PC-3 (cell line): Measurements from ENCODE around the gene KCNJ15. TPM values are rescaled to one million over a fixed set of nuclear protein-coding genes. Genes with fewer than 3 reads are reported as not detected.
A peak's percentile ranks its signal among the peaks of the same experiment; 100 is the strongest.

Experiments
- ATAC-seq: fragments of 200-7000 bp; cut with Tn5 transposase; 2 replicates; pipeline ENCODE4 v1.9.1; 2020; ENCODE audit warnings: mild to moderate bottlenecking, moderate library complexity
- BruUV-seq: library from RNA; stranded (reverse); fragments of 400-500 nt; replicated peaks from 2 replicates; lab custom pipeline; 2021; lab: Mats Ljungman, UMichigan
- CTCF ChIA-PET: fragments of 300-600 bp; sonication (Branson Sonifier 250); formaldehyde crosslinking; loops from one replicate; lab custom pipeline; 2022; ENCODE audit warnings: antibody characterized with exemption; lab: Charles Lee
- POLR2A ChIA-PET: fragments of 300-600 bp; sonication (Branson Sonifier 250); formaldehyde crosslinking; loops from one replicate; lab custom pipeline; 2022; ENCODE audit warnings: antibody characterized with exemption; ENCODE audit not compliant: unreplicated experiment; lab: Charles Lee
- DNase-seq: peaks from one replicate; pipeline ENCODE4 v3.0.0-alpha.2; 2015
- H2AFZ ChIP-seq: fragments of 300-600 bp; sonication (generic); 2 replicates; pipeline ENCODE4 v1.6.0; 2016; ENCODE audit warnings: antibody characterized with exemption, low read length
- H3F3A ChIP-seq: fragments of 300-600 bp; sonication (generic); one replicate; pipeline ENCODE4 v1.6.0; 2017; ENCODE audit warnings: antibody characterized with exemption, low read length, control low read depth, mild to moderate bottlenecking; ENCODE audit not compliant: unreplicated experiment
- H3K27ac ChIP-seq: fragments of 300-600 bp; sonication (generic); 2 replicates; pipeline ENCODE4 v1.5.1; 2016; ENCODE audit warnings: mild to moderate bottlenecking, low read length
- H3K27me3 ChIP-seq: fragments of 300-600 bp; sonication (generic); 2 replicates; pipeline ENCODE4 v1.6.1; 2016; ENCODE audit warnings: low read length, mixed read lengths
- H3K36me3 ChIP-seq: fragments of 300-600 bp; sonication (generic); 2 replicates; pipeline ENCODE4 v1.6.1; 2016; ENCODE audit warnings: low read depth, mixed run types, low read length, mixed read lengths
- H3K4me1 ChIP-seq: fragments of 300-600 bp; sonication (generic); 2 replicates; pipeline ENCODE4 v1.5.1; 2016; ENCODE audit warnings: low read length; ENCODE audit not compliant: insufficient read depth
- H3K4me2 ChIP-seq: fragments of 300-600 bp; sonication (generic); 2 replicates; pipeline ENCODE4 v1.6.0; 2016; ENCODE audit warnings: low read length
- H3K4me3 ChIP-seq: fragments of 300-600 bp; sonication (generic); 2 replicates; pipeline ENCODE4 v1.5.1; 2016; ENCODE audit warnings: mild to moderate bottlenecking, low read length, mixed read lengths
- H3K79me2 ChIP-seq: fragments of 300-600 bp; sonication (generic); 2 replicates; pipeline ENCODE4 v1.6.1; 2017; ENCODE audit warnings: low read length, mixed read lengths
- H3K9ac ChIP-seq: fragments of 300-600 bp; sonication (generic); 2 replicates; pipeline ENCODE4 v1.6.0; 2016; ENCODE audit warnings: mild to moderate bottlenecking, low read length
- H3K9me2 ChIP-seq: fragments of 300-600 bp; sonication (generic); replicated peaks from 2 replicates; pipeline ENCODE4 v1.6.1; 2016; ENCODE audit warnings: mixed run types, low read length, mixed read lengths
- H3K9me3 ChIP-seq: fragments of 300-600 bp; sonication (generic); 2 replicates; pipeline ENCODE4 v1.6.1; 2016; ENCODE audit warnings: low read length, mixed read lengths
- H4K20me1 ChIP-seq: fragments of 300-600 bp; sonication (generic); 2 replicates; pipeline ENCODE4 v1.6.1; 2016; ENCODE audit warnings: low read length, mixed read lengths
- CTCF ChIP-seq: fragments of 300-600 bp; sonication (generic); conservative IDR thresholded peaks from 2 replicates; pipeline ENCODE4 v1.5.1; 2017; ENCODE audit warnings: antibody characterized with exemption, low read depth, mild to moderate bottlenecking, low read length
- EZH2 ChIP-seq: fragments of 300-600 bp; sonication (generic); IDR thresholded peaks from one replicate; pipeline ENCODE4 v1.6.1; 2017; ENCODE audit warnings: antibody characterized with exemption, mild to moderate bottlenecking, low read length; ENCODE audit not compliant: unreplicated experiment
- EZH2phosphoT487 ChIP-seq: fragments of 300-600 bp; sonication (generic); IDR thresholded peaks from 2 replicates; pipeline ENCODE4 v1.6.1; 2018; ENCODE audit warnings: mild to moderate bottlenecking, antibody characterized with exemption, low read length, borderline replicate concordance
- intact Hi-C: fragments of 100-400 bp; cut with micrococcal nuclease; formaldehyde crosslinking; loops from 2 replicates; pipeline ENCODE4 v1.9.0; 2023
- total RNA-seq: library from RNA; depleted of rRNA; stranded (reverse); fragments of >200 nt; gene quantifications from 2 replicates; pipeline ENCODE4 v1.2.3, GENCODE V29; 2014

KCNJ15 gene
- total RNA-seq, 1 experiment from 2014 or later = 0.26 TPM

- H3F3A ChIP-seq = no peaks in the 10 kb centered on the region
- BruUV-seq = no TSS peak
- DNase-seq (peak; percentile 14), ATAC-seq (peak; percentile 31)
- H3K4me1 ChIP-seq = peaks cover 22% of the 10 kb centered on the region; the same call in 1 of the 2 replicates
- H3K27ac ChIP-seq = no peak overlapping the region
- no peak overlapping the region for H2AFZ ChIP-seq
- H3K9ac ChIP-seq = no peak overlapping the region
- no peaks in the 10 kb centered on the region for H3K36me3 ChIP-seq
- TF ChIP-seq CTCF (no peak), EZH2phosphoT487 (no peak), EZH2 (no peak)
- no peaks in the 10 kb centered on the region for H3K79me2 ChIP-seq
- intact Hi-C loops = no loop called here
- no peak overlapping the region for H3K4me3 ChIP-seq
- no peak overlapping the region for H3K4me2 ChIP-seq
- no peaks in the 10 kb centered on the region for H4K20me1 ChIP-seq
- H3K9me3 ChIP-seq = no peaks in the 10 kb centered on the region
- H3K27me3 ChIP-seq = no peaks in the 10 kb centered on the region
- ChIA-PET POLR2A (no interaction called here), CTCF (no interaction called here)
- H3K9me2 ChIP-seq = no peaks in the 10 kb centered on the region
These were observed 39.4 kb downstream of the KCNJ15 start for GRCh38 chr21:38295997-38296764.

DNA sequence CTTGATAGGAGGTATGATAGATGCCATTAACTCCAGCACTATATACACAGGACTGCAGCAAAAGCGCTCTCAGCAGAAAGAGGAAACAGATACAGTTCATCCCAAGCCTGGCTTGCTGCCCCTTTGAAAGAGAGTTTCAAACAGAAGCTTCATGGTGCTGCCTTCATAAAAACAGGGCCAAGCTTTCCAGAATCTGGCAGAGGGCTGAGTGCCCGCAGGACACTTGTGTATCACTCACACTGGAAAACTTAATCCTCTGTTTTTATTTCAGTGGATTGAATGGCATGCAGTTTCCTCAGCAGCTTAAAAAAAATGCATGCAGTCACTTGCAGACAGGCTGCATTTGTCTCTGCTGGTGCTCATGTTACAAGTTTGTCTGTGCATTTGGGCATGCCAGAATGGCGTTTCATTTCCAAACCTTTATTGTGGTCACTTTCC lies 40.4 kb downstream of the KCNJ15 start:
- no TSS peak for BruUV-seq
- Histone ChIP-seq H3K9me2 (no peaks in the 10 kb centered on the region), H3K4me2 (no peak overlapping the region), H3K4me1 (peaks cover 18% of the 10 kb centered on the region; the same call in 1 of the 2 replicates), H2AFZ (no peak overlapping the region), H3K9me3 (no peaks in the 10 kb centered on the region), H3F3A (no peaks in the 10 kb centered on the region), H3K27ac (no peak overlapping the region), H3K9ac (no peak overlapping the region), H3K79me2 (no peaks in the 10 kb centered on the region), H3K36me3 (no peaks in the 10 kb centered on the region), H3K27me3 (no peaks in the 10 kb centered on the region), H3K4me3 (no peak overlapping the region), H4K20me1 (no peaks in the 10 kb centered on the region)
- ChIA-PET CTCF (no interaction called here), POLR2A (no interaction called here)
- TF ChIP-seq EZH2phosphoT487 (no peak), EZH2 (no peak), CTCF (no peak)
- DNase-seq (no peak), ATAC-seq (no peak)
- intact Hi-C loops = no loop called here

GRCh38 chr21:38297871-38298270 lies 41.1 kb downstream of the KCNJ15 start:
- Histone ChIP-seq H3K9me2 (no peaks in the 10 kb centered on the region), H3K27me3 (no peaks in the 10 kb centered on the region), H4K20me1 (no peaks in the 10 kb centered on the region), H3F3A (no peaks in the 10 kb centered on the region), H3K9me3 (no peaks in the 10 kb centered on the region), H2AFZ (no peak overlapping the region), H3K4me2 (no peak overlapping the region), H3K79me2 (no peaks in the 10 kb centered on the region), H3K27ac (no peak overlapping the region), H3K9ac (no peak overlapping the region), H3K4me1 (peaks cover 14% of the 10 kb centered on the region; the same call in 1 of the 2 replicates), H3K4me3 (no peak overlapping the region), H3K36me3 (no peaks in the 10 kb centered on the region)
- ChIA-PET POLR2A (no interaction called here), CTCF (no interaction called here)
- ATAC-seq = no peak
- no peak for DNase-seq
- intact Hi-C loops = no loop called here
- no TSS peak for BruUV-seq
- no peak for TF ChIP-seq EZH2
- no peak for TF ChIP-seq CTCF
- TF ChIP-seq EZH2phosphoT487 = no peak
